Hematopoietic multipotent progenitor cell treated with erythropoietin and hydrocortisone succinate and interleukin-3 and kit ligand, for 4 days (in vitro differentiated cells): ENCODE data around the gene CACNG7.

ENCODE experiments used
- DNase-seq: peaks from one replicate; pipeline ENCODE4 v3.0.0-alpha.2; 2015

The CACNG7 gene

DNA sequence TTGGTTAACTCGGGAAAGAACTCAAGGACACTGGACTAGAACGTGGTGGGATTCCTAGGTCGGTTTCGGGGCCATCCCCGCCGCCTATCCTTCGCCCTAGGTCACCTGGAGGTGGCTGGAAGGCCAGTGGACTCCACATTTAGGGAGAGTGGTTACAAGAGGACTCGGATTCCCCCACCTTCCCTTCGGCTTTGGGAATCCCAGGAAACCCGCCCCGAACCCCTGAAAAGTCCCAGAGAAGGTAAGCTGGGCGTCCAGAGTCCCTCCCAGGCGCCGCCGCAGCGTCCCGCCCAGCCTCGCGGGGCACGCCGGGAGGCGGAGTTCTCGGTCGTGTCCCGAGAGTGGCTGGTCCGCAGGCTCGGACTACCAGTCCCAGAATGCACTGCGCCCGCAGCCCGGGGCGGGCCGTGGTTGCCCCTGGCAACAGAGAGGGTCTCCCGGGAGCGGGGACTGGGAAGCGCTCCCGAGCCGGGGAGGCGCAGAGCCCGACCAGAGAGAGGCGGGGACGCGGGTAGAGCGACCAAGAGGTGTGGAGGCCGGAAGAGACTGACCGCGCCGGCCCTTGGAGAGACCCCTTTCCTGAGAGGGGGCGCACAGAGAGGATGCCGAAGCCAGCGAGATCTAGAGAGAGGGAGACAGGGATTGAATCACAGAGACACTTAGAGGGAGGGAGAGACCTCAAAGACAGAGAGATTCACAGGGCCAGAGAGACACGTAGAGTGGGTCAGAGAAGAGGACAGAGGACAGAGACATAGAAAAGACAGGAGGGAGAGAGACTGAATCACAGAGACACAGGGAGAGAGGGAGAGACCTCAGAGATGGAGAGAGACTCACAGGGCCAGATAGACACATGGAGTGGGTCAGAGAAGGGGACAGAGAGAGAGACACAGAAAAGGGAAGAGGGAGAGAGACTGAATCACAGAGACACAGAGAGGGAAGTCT is 29.7 kb upstream of the CACNG7 start:
- DNase-seq = peak; percentile 87

- no peak for DNase-seq
Measured at GRCh38 chr19:53880711-53881481, 28.2 kb upstream of the CACNG7 start.

DNA sequence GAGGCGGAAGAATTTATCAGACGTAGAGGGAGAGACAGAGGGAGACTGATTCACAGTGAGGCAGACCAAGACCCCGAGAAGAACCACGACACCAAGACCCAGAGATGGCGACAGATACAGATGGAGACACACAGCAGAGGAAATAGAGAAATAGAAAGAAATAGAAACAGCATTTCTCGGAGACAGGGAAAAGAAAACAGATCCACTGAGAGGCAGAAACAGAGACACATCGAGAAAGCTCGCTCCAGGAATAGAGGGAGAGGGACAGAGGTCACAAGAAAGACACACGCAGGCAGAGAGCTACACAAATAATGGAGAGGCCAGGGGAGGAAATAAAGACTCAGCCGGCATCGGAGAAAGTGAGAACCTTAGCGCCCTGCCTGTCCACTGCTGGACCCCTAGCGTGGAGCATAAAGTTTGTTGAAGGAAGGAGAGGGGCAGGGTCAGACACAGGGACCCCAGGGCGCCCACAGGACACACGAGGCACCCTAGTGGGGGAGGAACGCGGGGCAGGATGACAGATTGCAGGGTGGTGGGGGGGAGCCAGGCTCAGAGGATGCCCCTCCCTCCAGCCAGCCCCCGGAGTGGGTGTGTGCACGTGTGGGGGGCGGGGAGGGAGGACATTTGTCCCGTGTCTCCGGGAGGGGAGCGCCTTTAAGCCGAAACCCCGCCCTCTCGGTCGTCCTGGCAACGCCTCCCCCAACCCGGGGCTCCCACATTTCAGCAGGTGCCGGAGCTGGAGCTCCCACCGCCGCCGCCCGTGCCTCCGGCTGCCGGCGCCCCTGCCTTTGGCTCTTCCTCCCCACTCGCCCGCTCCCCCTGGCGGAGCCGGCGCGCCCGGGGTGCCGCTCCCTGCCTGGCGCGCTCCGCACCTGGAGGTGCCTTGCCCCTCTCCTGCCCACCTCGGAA is 27.3 kb upstream of the CACNG7 start, which contains the start of gene PRKCG:
PRKCG (plus strand) TSS at position 716 of the 909 bp plus-strand sequence. CDS start 298 bp downstream, outside the sequence.
- peak; percentile 60 for DNase-seq

DNA sequence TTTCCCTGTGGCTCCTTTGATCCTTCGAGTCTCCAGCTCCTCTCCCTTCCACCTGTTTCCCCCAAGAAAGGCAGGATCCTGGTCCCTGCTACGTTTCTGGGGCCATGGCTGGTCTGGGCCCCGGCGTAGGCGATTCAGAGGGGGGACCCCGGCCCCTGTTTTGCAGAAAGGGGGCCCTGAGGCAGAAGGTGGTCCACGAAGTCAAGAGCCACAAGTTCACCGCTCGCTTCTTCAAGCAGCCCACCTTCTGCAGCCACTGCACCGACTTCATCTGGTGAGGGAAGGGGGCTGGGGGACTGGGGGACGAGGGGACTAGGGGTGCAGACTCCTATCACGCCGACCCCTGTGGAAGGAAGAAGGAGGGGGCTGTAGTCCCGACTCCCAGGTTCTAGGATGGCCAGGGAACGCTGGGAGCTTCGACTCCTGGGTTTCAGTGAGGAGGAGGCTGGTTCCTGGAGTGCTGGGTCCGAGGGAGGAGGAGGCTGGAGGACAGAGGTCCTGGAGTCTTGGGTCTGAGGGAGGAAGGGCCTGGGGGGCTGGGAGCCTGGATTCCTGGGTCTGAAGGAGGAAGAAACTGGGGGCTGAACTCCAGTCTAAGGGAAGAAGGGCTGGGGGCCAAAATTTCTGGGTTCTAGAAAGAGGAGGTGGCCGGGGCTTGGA is 26.6 kb upstream of the CACNG7 start:
- DNase-seq = no peak

GRCh38 chr19:53883231-53883661 is 25.8 kb upstream of the CACNG7 start:
- DNase-seq = no peak

DNA sequence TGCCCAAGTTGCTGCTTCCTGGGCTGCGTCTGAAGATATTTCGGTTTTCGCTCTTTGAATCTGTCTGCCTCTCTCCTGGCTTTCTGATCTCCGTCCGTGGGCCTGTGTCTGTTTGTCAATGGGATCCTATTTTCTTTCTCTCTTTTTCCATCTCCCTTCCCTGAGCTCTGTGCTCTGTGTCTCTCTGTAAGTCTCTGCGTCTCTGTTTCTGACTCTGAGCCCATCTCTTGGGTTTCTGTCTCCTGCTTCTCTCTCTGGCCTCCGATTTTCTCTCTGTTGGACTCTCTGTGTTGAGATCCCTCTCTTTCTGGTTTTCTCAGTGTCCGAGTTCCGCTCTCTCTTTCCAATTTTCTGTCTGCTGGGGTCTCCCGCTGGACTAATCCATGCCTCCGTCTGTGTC is 25.3 kb upstream of the CACNG7 start:
- no peak for DNase-seq

DNA sequence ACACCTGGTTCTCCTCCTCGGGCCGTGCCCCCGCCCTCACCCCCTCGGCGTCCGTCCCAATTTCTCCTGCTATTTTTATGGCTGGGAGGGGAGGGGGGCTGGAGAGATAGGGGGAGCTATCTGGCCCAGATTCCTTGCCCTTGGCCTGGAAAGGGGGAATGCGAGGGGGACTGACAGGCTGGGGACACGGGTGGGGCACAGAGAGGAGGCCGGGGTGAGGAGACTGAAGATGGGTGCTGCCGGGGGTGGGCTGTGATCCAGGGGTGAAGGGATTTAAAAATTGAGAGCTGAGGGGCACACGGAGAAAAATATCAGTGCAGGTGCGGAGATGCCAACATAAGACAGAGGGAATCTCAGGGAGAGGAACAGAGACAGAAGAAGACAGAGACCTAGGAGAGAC is 24.8 kb upstream of the CACNG7 start:
- no peak for DNase-seq

DNA sequence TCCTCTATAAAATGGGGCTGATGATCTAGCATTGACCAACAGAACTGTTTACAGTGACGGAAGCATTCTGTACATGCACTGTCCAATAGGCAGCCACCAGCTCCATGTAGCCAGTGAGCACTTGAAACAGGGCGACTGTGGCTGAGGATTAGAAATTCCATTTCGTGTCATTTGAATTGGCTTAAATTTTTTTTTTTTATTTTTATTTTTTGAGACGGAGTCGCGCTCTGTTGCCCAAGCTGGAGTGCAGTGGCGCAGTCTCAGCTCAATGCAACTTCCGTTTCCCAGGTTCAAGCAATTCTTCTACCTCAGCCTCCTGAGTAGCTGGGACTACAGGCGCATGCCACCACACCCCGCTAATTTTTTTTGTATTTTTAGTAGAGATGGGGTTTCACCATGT is 24.0 kb upstream of the CACNG7 start:
- DNase-seq = no peak

DNA sequence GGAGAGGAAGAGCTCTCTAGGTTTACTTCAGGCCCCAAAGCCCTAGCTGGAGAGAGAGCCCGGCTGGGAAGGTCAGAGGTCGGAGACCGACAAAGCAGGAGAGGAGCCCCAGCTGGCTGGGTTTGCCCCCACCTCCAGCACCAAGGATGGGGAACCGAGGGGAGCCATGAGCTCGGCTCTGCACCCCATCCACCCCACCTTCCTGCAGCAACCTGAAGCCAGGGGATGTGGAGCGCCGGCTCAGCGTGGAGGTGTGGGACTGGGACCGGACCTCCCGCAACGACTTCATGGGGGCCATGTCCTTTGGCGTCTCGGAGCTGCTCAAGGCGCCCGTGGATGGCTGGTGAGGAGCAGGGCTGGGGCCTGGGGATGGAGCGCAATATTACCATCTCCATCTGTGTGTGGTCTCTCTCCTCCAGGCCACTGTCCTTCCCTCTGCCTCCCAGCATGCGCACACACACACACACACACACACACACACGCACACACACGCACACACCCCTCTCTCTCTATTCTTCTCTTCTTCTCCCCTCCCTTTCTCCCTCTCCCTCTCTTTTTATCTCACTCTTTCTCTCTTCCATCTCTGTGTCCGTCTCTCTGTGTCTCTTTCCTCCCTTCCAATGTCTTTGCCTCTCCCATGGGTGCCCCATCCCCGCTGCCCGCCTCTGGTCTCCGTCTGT is 16.6 kb upstream of the CACNG7 start:
- no peak for DNase-seq

- peak; percentile 41 for DNase-seq
Measured at GRCh38 chr19:53892981-53893325, 16.1 kb upstream of the CACNG7 start.

- no peak for DNase-seq
Measured at GRCh38 chr19:53894707-53895106, 14.4 kb upstream of the CACNG7 start.

DNA sequence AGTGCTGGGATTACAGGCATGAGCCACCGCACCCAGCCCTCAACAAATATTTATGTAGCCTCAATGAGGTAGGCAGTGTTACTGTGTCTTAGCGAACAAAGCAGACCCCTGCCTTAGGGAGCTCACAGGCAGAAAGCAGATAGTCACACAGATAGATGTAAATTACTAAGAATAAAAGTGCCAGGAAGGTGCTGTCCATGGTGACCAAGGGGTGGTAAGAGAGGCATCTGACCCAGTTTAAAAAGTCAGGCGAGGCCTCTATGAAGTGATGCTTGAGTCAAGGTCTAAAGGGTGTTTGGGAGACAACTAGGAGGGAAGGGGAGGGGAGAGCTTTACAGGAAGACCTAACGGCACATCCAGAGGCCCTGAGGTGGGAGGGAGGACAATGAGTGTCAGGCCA is 12.4 kb upstream of the CACNG7 start:
- no peak for DNase-seq

- DNase-seq = no peak
Measured at GRCh38 chr19:53897459-53897858, 11.6 kb upstream of the CACNG7 start.

GRCh38 chr19:53898166-53898565 is 10.9 kb upstream of the CACNG7 start:
- DNase-seq = no peak

DNA sequence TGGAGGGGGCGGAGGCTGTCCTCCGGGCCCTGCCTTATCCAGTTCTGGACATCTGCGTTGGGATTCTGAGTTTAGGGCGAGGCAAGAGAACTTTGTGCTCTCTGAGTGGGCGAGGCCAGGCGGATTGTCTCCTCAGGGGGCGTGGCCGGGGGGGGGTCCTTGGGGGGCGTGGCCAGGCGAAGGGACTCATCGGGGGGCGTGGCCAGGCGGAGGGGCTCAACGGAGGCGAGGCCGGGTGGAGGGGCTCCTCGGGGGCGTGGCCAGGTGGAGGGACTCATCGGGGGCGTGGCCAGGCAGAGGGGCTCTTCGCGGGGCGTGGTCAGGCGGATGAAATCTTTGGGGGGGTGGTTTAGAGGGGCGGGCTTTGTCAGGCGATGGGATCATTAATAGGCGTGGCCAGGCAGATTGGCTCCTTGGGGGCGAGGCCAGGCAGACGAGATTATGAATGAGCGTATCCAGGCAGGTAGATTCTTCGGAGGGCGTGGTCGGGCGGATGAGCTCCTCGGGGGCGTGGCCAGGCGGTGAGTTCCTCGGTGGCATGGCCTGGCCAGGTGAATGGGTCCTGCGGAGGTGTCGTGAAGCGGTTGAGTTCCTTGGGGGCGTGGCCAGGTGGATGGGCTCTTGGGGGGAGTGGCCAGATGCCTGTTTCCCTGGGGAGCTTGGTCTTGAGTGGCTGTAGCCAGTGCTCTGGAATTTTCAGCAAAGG is 10.3 kb upstream of the CACNG7 start:
- peak; percentile 53 for DNase-seq

DNA sequence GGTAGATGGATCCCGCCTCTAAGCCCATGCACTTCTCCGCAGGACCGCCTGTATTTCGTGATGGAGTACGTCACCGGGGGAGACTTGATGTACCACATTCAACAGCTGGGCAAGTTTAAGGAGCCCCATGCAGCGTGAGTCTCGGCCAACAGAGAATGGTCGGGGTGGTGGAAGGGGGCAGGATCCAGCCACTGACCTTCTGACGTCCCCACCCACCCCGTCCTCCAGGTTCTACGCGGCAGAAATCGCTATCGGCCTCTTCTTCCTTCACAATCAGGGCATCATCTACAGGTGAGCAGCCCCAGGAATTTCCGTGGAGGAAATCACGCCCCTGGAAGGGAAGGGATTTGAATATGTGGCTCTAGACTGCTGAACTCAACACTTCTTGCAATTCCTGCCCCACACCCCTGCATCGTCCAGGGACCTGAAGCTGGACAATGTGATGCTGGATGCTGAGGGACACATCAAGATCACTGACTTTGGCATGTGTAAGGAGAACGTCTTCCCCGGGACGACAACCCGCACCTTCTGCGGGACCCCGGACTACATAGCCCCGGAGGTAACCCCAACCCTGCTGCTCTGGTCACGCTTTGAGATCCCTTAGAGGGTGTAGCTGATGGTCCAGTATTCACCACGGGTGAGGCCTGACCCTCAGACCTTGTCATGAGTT is 8.8 kb upstream of the CACNG7 start:
- no peak for DNase-seq

- peak; percentile 67 for DNase-seq
Measured at GRCh38 chr19:53903055-53903680, 5.9 kb upstream of the CACNG7 start.

GRCh38 chr19:53904909-53905308 is 4.2 kb upstream of the CACNG7 start:
- no peak for DNase-seq

- no peak for DNase-seq
Measured at GRCh38 chr19:53905787-53906186, 3.3 kb upstream of the CACNG7 start.
